Measurements from ENCODE around the gene TBKBP1. TPM values are rescaled to one million over a fixed set of nuclear protein-coding genes. Genes with fewer than 3 reads are reported as not detected.
A peak's percentile ranks its signal among the peaks of the same experiment; 100 is the strongest.

Gene TBKBP1
- total and polyA plus RNA-seq, 9 of the 15 experiments (the other 6 are each of a cell fraction or from before 2014, with no cell fraction given): 0.03 to 15.6 (median 6.8) TPM

- no peak for TF ChIP-seq SRSF1 (IDR thresholded peaks at IDR 0.05; ENCODE audit: low read depth, low read length)
- TF ChIP-seq SMAD3 (CRISPR knock-in tag; conservative IDR thresholded peaks at IDR 0.05): no peak
- TF ChIP-seq MXD1 (CRISPR knock-in tag; IDR thresholded peaks at IDR 0.05; ENCODE audit: borderline replicate concordance, poor library complexity, severe bottlenecking): no peak
- no peak for TF ChIP-seq GTF2A2 (tag; IDR thresholded peaks at IDR 0.05)
- TF ChIP-seq FOXA1 (IDR thresholded peaks at IDR 0.05; ENCODE audit: borderline replicate concordance): no peak
- 0 out of 2 replicates have a peak, but pooled peaks have one; percentile 32 for TF ChIP-seq ZBTB5 (IDR thresholded peaks at IDR 0.05)
- no peak for TF ChIP-seq ZFPM2 (CRISPR knock-in tag; IDR thresholded peaks at IDR 0.05)
- TF ChIP-seq NFIX (CRISPR knock-in tag; IDR thresholded peaks at IDR 0.05; ENCODE audit: low read depth): no peak
- no peak for TF ChIP-seq ZNF586 (CRISPR knock-in tag; conservative IDR thresholded peaks at IDR 0.05)
- no peak for TF ChIP-seq TSC22D4 (tag; IDR thresholded peaks at IDR 0.05)
- no peak for TF ChIP-seq CBFA2T2 (conservative IDR thresholded peaks at IDR 0.05)
- no peak; the same call in 1 of the 2 replicates for TF ChIP-seq NFIC (IDR thresholded peaks at IDR 0.05)
- no peak for TF ChIP-seq HNRNPUL1 (IDR thresholded peaks at IDR 0.05; ENCODE audit: low read length)
- TF ChIP-seq ZNF395 (CRISPR knock-in tag; IDR thresholded peaks at IDR 0.05): peak; percentile 98
- no peak for TF ChIP-seq EZH2 (IDR thresholded peaks at IDR 0.05; ENCODE audit: borderline replicate concordance, low read depth, low read length)
- peak; percentile 72 for TF ChIP-seq ESRRA (IDR thresholded peaks at IDR 0.05; ENCODE audit: borderline replicate concordance, low read depth)
- TF ChIP-seq MYC (IDR thresholded peaks at IDR 0.05; ENCODE audit: low read depth, low read length): peak; percentile 91
- TF ChIP-seq MYC (CRISPR knock-in tag; IDR thresholded peaks at IDR 0.05; ENCODE audit: borderline replicate concordance, low read depth): peak; percentile 37; the same call in 1 of the 2 replicates
- 0 out of 2 replicates have a peak, but pooled peaks have one; percentile 57 for TF ChIP-seq ELF2 (CRISPR knock-in tag; IDR thresholded peaks at IDR 0.05)
- TF ChIP-seq ARID1B (IDR thresholded peaks at IDR 0.05): peak; percentile 45
- peak; percentile 54 for TF ChIP-seq CCNT2 (IDR thresholded peaks at IDR 0.05; ENCODE audit: borderline replicate concordance, extremely low read depth, insufficient read length, low read depth, low read length)
- TF ChIP-seq TRIM24 (IDR thresholded peaks at IDR 0.05): peak; percentile 9 to 41; a peak in 1 of 4 replicates
- no peak for TF ChIP-seq ELK3 (CRISPR knock-in tag; IDR thresholded peaks at IDR 0.05)
These were observed 44.6 kb upstream of the TBKBP1 start, which contains the start of gene KPNB1 (continued) for GRCh38 chr17:47649153-47649971.
